ENCODE data around the gene PWP1.
A peak's percentile ranks its signal among the peaks of the same experiment; 100 is the strongest.

Gene PWP1

GRCh38 chr12:107660235-107660634, 25.4 kb upstream of the PWP1 start:
- H3K27ac ChIP-seq, result no peak overlapping the region
- TF ChIP-seq CTCF (IDR thresholded peaks at IDR 0.05), result no peak

GRCh38 chr12:107660861-107661415, 24.7 kb upstream of the PWP1 start:
- no peak for TF ChIP-seq CTCF (IDR thresholded peaks at IDR 0.05)
- Histone ChIP-seq H3K27ac (no peak overlapping the region), H3K4me3 (ENCODE audit: low read depth, low read length) (no peak overlapping the region)

More at GRCh38 chr12:107660235-107660634, 25.4 kb upstream of the PWP1 start:
- Histone ChIP-seq H2AFZ (no peak overlapping the region), H3K4me1 (peaks cover 5% of the 10 kb centered on the region), H3K27me3 (ENCODE audit: control insufficient read depth, insufficient read depth, low read length) (no peaks in the 10 kb centered on the region), H3K79me2 (no peaks in the 10 kb centered on the region), H3K4me2 (ENCODE audit: low read length) (no peak overlapping the region), H3K9me3 (ENCODE audit: control insufficient read depth, low read length) (no peaks in the 10 kb centered on the region), H3K9ac (no peak overlapping the region), H3K4me3 (ENCODE audit: low read depth, low read length) (no peak overlapping the region), H3K36me3 (ENCODE audit: control insufficient read depth, insufficient read depth, low read length) (no peaks in the 10 kb centered on the region)

GRCh38 chr12:107661830-107662229, 23.8 kb upstream of the PWP1 start:
- H3K9me3 ChIP-seq (ENCODE audit: control insufficient read depth, low read length), result no peaks in the 10 kb centered on the region
- no peak overlapping the region for H3K4me2 ChIP-seq (ENCODE audit: low read length)
- H3K4me1 ChIP-seq, result peaks cover 5% of the 10 kb centered on the region
- H3K27ac ChIP-seq, result peak overlapping the region; percentile 2
- H3K36me3 ChIP-seq (ENCODE audit: control insufficient read depth, insufficient read depth, low read length), result no peaks in the 10 kb centered on the region
- H3K79me2 ChIP-seq, result no peaks in the 10 kb centered on the region
- no peak overlapping the region for H3K9ac ChIP-seq
- no peaks in the 10 kb centered on the region for H3K27me3 ChIP-seq (ENCODE audit: control insufficient read depth, insufficient read depth, low read length)
- no peak for TF ChIP-seq CTCF (IDR thresholded peaks at IDR 0.05)
- no peak overlapping the region for H2AFZ ChIP-seq
- H3K4me3 ChIP-seq (ENCODE audit: low read depth, low read length), result no peak overlapping the region

More at GRCh38 chr12:107660861-107661415, 24.7 kb upstream of the PWP1 start:
- no peaks in the 10 kb centered on the region for H3K27me3 ChIP-seq (ENCODE audit: control insufficient read depth, insufficient read depth, low read length)
- no peak overlapping the region for H2AFZ ChIP-seq
- H3K4me2 ChIP-seq (ENCODE audit: low read length), result no peak overlapping the region
- H3K9me3 ChIP-seq (ENCODE audit: control insufficient read depth, low read length), result no peaks in the 10 kb centered on the region
- peaks cover 5% of the 10 kb centered on the region for H3K4me1 ChIP-seq
- H3K79me2 ChIP-seq, result no peaks in the 10 kb centered on the region
- no peak overlapping the region for H3K9ac ChIP-seq
- H3K36me3 ChIP-seq (ENCODE audit: control insufficient read depth, insufficient read depth, low read length), result no peaks in the 10 kb centered on the region

- TF ChIP-seq CTCF (IDR thresholded peaks at IDR 0.05), result no peak
- no peak overlapping the region for H3K9ac ChIP-seq
- H3K4me2 ChIP-seq (ENCODE audit: low read length), result peak overlapping the region; percentile 30
- no peak overlapping the region for H3K4me3 ChIP-seq (ENCODE audit: low read depth, low read length)
- no peak overlapping the region for H2AFZ ChIP-seq
- H3K4me1 ChIP-seq, result peaks cover 5% of the 10 kb centered on the region
- H3K36me3 ChIP-seq (ENCODE audit: control insufficient read depth, insufficient read depth, low read length), result no peaks in the 10 kb centered on the region
- H3K27me3 ChIP-seq (ENCODE audit: control insufficient read depth, insufficient read depth, low read length), result no peaks in the 10 kb centered on the region
- no peaks in the 10 kb centered on the region for H3K79me2 ChIP-seq
- H3K9me3 ChIP-seq (ENCODE audit: control insufficient read depth, low read length), result no peaks in the 10 kb centered on the region
- H3K27ac ChIP-seq, result peak overlapping the region; percentile 2
These were observed 23.1 kb upstream of the PWP1 start for GRCh38 chr12:107662484-107662883.

- Histone ChIP-seq H3K27me3 (ENCODE audit: control insufficient read depth, insufficient read depth, low read length) (no peaks in the 10 kb centered on the region), H3K4me2 (ENCODE audit: low read length) (peak overlapping the region; percentile 30), H3K36me3 (ENCODE audit: control insufficient read depth, insufficient read depth, low read length) (no peaks in the 10 kb centered on the region), H2AFZ (no peak overlapping the region), H3K79me2 (no peaks in the 10 kb centered on the region), H3K9ac (no peak overlapping the region), H3K9me3 (ENCODE audit: control insufficient read depth, low read length) (no peaks in the 10 kb centered on the region), H3K4me3 (ENCODE audit: low read depth, low read length) (no peak overlapping the region), H3K27ac (no peak overlapping the region), H3K4me1 (peaks cover 5% of the 10 kb centered on the region)
- no peak for TF ChIP-seq CTCF (IDR thresholded peaks at IDR 0.05)
These were observed 22.3 kb upstream of the PWP1 start for GRCh38 chr12:107663277-107663676.
